Diencephalon (tissue), 1 donor: ENCODE data around the gene ATAD3B. TPM values are rescaled to one million over a fixed set of nuclear protein-coding genes. Genes with fewer than 3 reads are reported as not detected.

Source experiments
- total RNA-seq: library from RNA; depleted of rRNA; stranded (reverse); fragments of >200 nt; gene quantifications from one replicate; pipeline ENCODE4 v1.2.3, GENCODE V29; 2014

The ATAD3B gene, protein sequence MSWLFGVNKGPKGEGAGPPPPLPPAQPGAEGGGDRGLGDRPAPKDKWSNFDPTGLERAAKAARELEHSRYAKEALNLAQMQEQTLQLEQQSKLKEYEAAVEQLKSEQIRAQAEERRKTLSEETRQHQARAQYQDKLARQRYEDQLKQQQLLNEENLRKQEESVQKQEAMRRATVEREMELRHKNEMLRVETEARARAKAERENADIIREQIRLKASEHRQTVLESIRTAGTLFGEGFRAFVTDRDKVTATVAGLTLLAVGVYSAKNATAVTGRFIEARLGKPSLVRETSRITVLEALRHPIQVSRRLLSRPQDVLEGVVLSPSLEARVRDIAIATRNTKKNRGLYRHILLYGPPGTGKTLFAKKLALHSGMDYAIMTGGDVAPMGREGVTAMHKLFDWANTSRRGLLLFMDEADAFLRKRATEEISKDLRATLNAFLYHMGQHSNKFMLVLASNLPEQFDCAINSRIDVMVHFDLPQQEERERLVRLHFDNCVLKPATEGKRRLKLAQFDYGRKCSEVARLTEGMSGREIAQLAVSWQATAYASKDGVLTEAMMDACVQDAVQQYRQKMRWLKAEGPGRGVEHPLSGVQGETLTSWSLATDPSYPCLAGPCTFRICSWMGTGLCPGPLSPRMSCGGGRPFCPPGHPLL
- total RNA-seq, result 9.9 TPM

GRCh38 chr1:1471389-1472052 is at the start of gene ATAD3B:
Gene ATAD3B, plus strand, starts transcription at chr1:1471765. Its CDS starts 120 bp downstream, at chr1:1471885.

GRCh38 chr1:1435106-1435903 is 36.3 kb upstream of the ATAD3B start, which contains the start of gene VWA1:
Gene VWA1, plus strand, starts transcription at chr1:1435690. Its CDS starts 59 bp downstream, at chr1:1435749.

DNA sequence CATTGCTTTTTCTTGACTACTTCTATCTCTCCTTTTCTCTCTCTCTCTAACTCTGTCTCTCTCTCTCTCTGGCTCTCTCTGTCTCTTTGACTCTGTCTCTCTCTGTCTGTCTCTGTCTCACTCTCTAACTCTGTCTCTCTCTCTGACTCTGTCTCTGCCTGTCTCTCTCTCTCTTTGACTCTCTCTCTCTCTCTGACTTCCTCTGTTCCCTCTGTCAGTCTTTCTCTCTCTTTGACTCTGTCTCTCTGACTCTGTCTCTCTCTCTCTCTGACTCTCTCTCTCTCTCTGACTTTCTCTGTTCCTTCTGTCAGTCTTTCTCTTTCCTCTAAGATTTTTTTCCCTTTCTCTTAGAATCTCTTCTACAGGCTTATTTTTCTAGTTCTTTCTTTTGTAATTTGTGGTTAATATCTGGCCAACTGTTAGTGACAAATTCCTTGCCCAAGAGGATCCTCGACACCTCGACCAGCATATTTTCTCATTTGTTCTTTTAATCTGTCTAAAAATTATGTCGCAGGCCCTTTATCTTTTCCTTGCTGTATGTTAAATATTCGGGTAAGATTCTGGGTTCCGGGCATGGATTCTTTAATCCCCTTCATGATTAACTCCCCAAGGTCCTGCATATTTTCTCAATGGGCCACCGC is 22.3 kb upstream of the ATAD3B start, which contains the start of gene ATAD3C:
ATAD3C (plus strand) TSS at position 591 of the 641 bp plus-strand sequence. CDS start 995 bp downstream, outside the sequence.

GRCh38 chr1:1511533-1512285 is 40.1 kb downstream of the ATAD3B start, which contains the start of gene ATAD3A:
Gene ATAD3A, plus strand, starts transcription at chr1:1512162. Its CDS starts 107 bp downstream, at chr1:1512269.

DNA sequence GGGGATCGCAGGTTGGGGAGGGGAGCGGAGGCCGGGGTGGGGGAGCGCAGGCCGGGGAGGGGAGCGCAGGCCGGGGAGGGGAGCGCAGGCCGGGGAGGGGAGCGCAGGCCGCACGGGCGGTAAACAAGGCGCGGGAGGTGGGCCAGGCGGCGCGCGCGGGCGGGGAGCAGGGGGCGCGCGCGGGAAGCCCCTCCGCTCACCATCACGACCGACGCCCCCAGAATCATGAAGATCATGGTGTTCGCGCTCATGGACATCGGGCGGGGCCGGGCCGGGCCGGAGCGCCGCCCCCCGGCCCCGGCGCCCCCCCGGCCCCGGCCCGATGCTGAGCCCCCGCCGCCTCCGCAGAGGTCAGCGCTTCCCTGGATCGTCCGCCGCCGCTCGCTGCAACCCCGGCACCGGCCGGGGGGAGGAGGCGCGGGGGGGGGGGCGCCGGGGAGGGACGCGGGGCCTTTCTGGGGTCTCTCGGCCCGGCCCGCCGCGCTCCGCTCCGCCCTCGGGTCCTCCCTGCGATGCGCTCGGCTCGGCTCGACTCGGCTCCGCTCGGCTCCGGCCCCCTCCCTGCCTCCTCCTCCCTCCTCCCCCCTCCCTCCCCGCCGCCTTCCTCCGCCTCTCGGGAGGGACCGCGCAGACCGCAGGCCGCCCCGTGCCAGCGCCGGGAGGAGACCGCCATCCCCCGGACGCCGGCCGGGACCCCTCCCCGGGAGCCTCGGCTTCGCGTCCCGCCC is 68.7 kb downstream of the ATAD3B start, which contains the start of gene TMEM240:
TMEM240 (minus strand) TSS at position 535 of the 728 bp plus-strand sequence; CDS start at position 257, 278 bp downstream.

Other genes with a start within 250 kb of the ATAD3B start
- 30.4 TPM for gene SDF4, start 239.8 kb upstream of the ATAD3B start, total RNA-seq
- 22.1 TPM for gene B3GALT6, start 239.5 kb upstream of the ATAD3B start, total RNA-seq
- gene C1QTNF12, start 225.0 kb upstream of the ATAD3B start, total RNA-seq, result not detected
- 42.2 TPM for gene UBE2J2, start 197.9 kb upstream of the ATAD3B start, total RNA-seq
- gene SCNN1D, start 191.3 kb upstream of the ATAD3B start, total RNA-seq, result 2.5 TPM
- 61.6 TPM for gene ACAP3, start 163.8 kb upstream of the ATAD3B start, total RNA-seq
- gene PUSL1, start 163.2 kb upstream of the ATAD3B start, total RNA-seq, result 15.2 TPM
- gene INTS11, start 147.1 kb upstream of the ATAD3B start, total RNA-seq, result 37.8 TPM
- gene CPTP, start 147.0 kb upstream of the ATAD3B start, total RNA-seq, result 13.8 TPM
- 0.23 TPM for gene TAS1R3, start 140.5 kb upstream of the ATAD3B start, total RNA-seq
- 58.6 TPM for gene DVL1, start 122.3 kb upstream of the ATAD3B start, total RNA-seq
- 11.5 TPM for gene MXRA8, start 113.2 kb upstream of the ATAD3B start, total RNA-seq
- 39.2 TPM for gene AURKAIP1, start 96.6 kb upstream of the ATAD3B start, total RNA-seq
- gene CCNL2, start 72.4 kb upstream of the ATAD3B start, total RNA-seq, result 107 TPM
- 65.0 TPM for gene MRPL20, start 64.5 kb upstream of the ATAD3B start, total RNA-seq
- 1.6 TPM for gene ANKRD65, start 50.5 kb upstream of the ATAD3B start, total RNA-seq
- 5.3 TPM for gene VWA1, start 36.1 kb upstream of the ATAD3B start, total RNA-seq
- not detected for gene ATAD3C, start 22.1 kb upstream of the ATAD3B start, total RNA-seq
- gene ATAD3A, start 40.4 kb downstream of the ATAD3B start, total RNA-seq, result 12.9 TPM
- 14.5 TPM for gene TMEM240, start 68.9 kb downstream of the ATAD3B start, total RNA-seq
- 51.7 TPM for gene SSU72, start 103.1 kb downstream of the ATAD3B start, total RNA-seq
- gene FNDC10, start 128.4 kb downstream of the ATAD3B start, total RNA-seq, result 8.3 TPM
- 48.0 TPM for gene MIB2, start 143.7 kb downstream of the ATAD3B start, total RNA-seq
- gene MMP23B, start 160.4 kb downstream of the ATAD3B start, total RNA-seq, result 0.92 TPM
- 10.8 TPM for gene CDK11B, start 187.2 kb downstream of the ATAD3B start, total RNA-seq
- gene SLC35E2B, start 221.0 kb downstream of the ATAD3B start, total RNA-seq, result 65.7 TPM